ENCODE data around the gene GALNT2. TPM values are rescaled to one million over a fixed set of nuclear protein-coding genes. Genes with fewer than 3 reads are reported as not detected.

The GALNT2 gene
- total and polyA plus RNA-seq, 4 donors: 47.5 to 182 (median 114) TPM

- Histone ChIP-seq H3K4me1 (ENCODE audit: control insufficient read depth in 4 of 4, insufficient read depth in 4 of 4, low read length in 3 of 4) (no peaks in the 10 kb centered on the region), H3K27me3 (ENCODE audit: control insufficient read depth in 4 of 4, insufficient read depth in 4 of 4, low read length in 3 of 4) (no peaks in the 10 kb centered on the region), H3K9ac (ENCODE audit: low read depth in 1 of 2, low read length in 2 of 2) (no peak overlapping the region), H3K9me3 (ENCODE audit: control insufficient read depth in 4 of 4, low read length in 3 of 4) (peaks cover 0 to 2% (median 0%) of the 10 kb centered on the region in 4 donors), H3K27ac (ENCODE audit: low read depth in 1 of 2, low read length in 2 of 2) (no peak overlapping the region), H3K4me3 (ENCODE audit: low read depth in 1 of 3, low read length in 3 of 3) (no peak overlapping the region), H3K36me3 (ENCODE audit: control insufficient read depth in 4 of 4, insufficient read depth in 3 of 4, low read depth in 1 of 4, low read length in 3 of 4) (no peaks in the 10 kb centered on the region)
- no peak for DNase-seq (ENCODE audit: low spot score)
- TF ChIP-seq YY1 (IDR thresholded peaks at IDR 0.05): no peak
- no peak for TF ChIP-seq HNF4G (IDR thresholded peaks at IDR 0.05)
- no peak for TF ChIP-seq GABPA (IDR thresholded peaks at IDR 0.05 in 1 of 2, conservative IDR thresholded peaks at IDR 0.05 in 1 of 2)
- WGBS: 85% methylated on average over 14 of the region's 14 CpGs
Observed at GRCh38 chr1:230029244-230029941, 37.6 kb upstream of the GALNT2 start.

- Histone ChIP-seq H3K36me3 (ENCODE audit: control insufficient read depth in 4 of 4, insufficient read depth in 3 of 4, low read depth in 1 of 4, low read length in 3 of 4) (no peaks in the 10 kb centered on the region), H3K4me3 (ENCODE audit: low read depth in 1 of 3, low read length in 3 of 3) (no peak overlapping the region), H3K9ac (ENCODE audit: low read depth in 1 of 2, low read length in 2 of 2) (no peak overlapping the region), H3K27ac (ENCODE audit: low read depth in 1 of 2, low read length in 2 of 2) (no peak overlapping the region), H3K4me1 (ENCODE audit: control insufficient read depth in 4 of 4, insufficient read depth in 4 of 4, low read length in 3 of 4) (no peaks in the 10 kb centered on the region), H3K27me3 (ENCODE audit: control insufficient read depth in 4 of 4, insufficient read depth in 4 of 4, low read length in 3 of 4) (no peaks in the 10 kb centered on the region), H3K9me3 (ENCODE audit: control insufficient read depth in 4 of 4, low read length in 3 of 4) (peaks cover 0 to 2% (median 0%) of the 10 kb centered on the region in 4 donors)
- WGBS: 89% methylated on average over 2 of the region's 2 CpGs
- no peak for DNase-seq (ENCODE audit: low spot score)
- no peak for TF ChIP-seq REST (IDR thresholded peaks at IDR 0.05)
Observed at GRCh38 chr1:230030122-230030821, 36.8 kb upstream of the GALNT2 start.

- no peaks in the 10 kb centered on the region for H3K36me3 ChIP-seq (ENCODE audit: control insufficient read depth in 4 of 4, insufficient read depth in 3 of 4, low read depth in 1 of 4, low read length in 3 of 4)
- no peaks in the 10 kb centered on the region for H3K4me1 ChIP-seq (ENCODE audit: control insufficient read depth in 4 of 4, insufficient read depth in 4 of 4, low read length in 3 of 4)
- H3K27ac ChIP-seq (ENCODE audit: low read depth in 1 of 2, low read length in 2 of 2): no peak overlapping the region
- 91% methylated on average over 3 of the region's 3 CpGs for WGBS
- H3K9me3 ChIP-seq (ENCODE audit: control insufficient read depth in 4 of 4, low read length in 3 of 4): no peaks in the 10 kb centered on the region
- DNase-seq (ENCODE audit: low spot score): no peak
- no peaks in the 10 kb centered on the region for H3K27me3 ChIP-seq (ENCODE audit: control insufficient read depth in 4 of 4, insufficient read depth in 4 of 4, low read length in 3 of 4)
- no peak overlapping the region for H3K4me3 ChIP-seq (ENCODE audit: low read depth in 1 of 3, low read length in 3 of 3)
- TF ChIP-seq FOXA1 (IDR thresholded peaks at IDR 0.05) (no peak), HNF4G (IDR thresholded peaks at IDR 0.05) (no peak), NR2F2 (IDR thresholded peaks at IDR 0.05) (no peak), EGR1 (IDR thresholded peaks at IDR 0.05; ENCODE audit: low read depth in 2 of 2) (no peak)
- no peak overlapping the region for H3K9ac ChIP-seq (ENCODE audit: low read depth in 1 of 2, low read length in 2 of 2)
Observed at GRCh38 chr1:230031131-230031530, 35.9 kb upstream of the GALNT2 start.
